HG02763 (cell line): ENCODE results near the gene PLB1.

Experiments used
- ATAC-seq: cut with Tn5 transposase; IDR thresholded peaks from one replicate; pipeline ENCODE4 v1.9.1; 2021; ENCODE audit warnings: mild to moderate bottlenecking, moderate library complexity; ENCODE audit not compliant: unreplicated experiment

Gene PLB1

DNA sequence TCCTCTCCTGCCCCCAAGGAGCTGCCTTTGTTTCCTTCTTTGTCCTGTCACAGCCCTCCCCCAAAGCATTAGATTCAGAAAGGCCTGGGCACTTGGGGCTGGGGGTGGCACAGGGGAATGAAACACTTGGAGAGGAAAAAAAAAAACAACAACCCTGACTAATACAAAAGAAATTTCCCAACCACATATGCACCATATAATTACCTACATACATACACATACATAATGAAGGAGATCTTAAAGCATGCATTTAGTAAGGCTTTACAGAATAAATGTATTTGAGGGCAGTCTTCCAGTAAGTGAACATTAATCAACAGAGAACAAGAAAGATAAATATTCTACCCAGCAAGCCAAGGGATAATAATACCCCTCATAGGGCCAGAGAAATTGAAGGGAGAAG, 185.7 kb downstream of the PLB1 start:
- no peak for ATAC-seq

DNA sequence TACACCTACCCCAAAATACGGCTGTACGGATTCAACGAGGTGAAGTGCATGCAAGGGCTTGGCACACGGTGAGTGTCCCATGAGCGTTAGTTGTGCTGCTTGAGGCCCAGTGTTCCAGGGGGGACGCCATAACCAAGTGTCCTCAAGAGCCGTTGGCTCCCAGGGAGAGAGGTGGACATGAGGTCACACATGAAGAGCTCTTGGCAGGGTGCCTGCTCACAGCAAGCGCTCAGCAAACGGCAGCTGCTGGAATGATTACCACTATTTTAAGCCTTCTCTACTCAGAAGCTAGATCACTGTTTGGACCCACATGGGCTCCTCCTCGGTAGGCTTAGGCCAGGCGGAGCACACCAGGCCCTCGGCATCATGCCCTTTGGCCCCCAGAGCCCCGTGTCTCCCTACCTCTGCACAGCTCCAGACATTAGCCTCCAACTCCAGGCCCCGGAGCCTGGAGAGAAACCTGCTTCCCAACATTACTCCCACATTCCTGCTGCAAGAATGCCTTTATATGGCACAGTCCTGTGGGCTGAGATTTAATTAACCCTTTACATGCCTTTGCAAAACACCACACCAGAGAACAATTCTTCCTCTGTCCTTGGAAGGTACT, 187.3 kb downstream of the PLB1 start:
- ATAC-seq, result no peak

DNA sequence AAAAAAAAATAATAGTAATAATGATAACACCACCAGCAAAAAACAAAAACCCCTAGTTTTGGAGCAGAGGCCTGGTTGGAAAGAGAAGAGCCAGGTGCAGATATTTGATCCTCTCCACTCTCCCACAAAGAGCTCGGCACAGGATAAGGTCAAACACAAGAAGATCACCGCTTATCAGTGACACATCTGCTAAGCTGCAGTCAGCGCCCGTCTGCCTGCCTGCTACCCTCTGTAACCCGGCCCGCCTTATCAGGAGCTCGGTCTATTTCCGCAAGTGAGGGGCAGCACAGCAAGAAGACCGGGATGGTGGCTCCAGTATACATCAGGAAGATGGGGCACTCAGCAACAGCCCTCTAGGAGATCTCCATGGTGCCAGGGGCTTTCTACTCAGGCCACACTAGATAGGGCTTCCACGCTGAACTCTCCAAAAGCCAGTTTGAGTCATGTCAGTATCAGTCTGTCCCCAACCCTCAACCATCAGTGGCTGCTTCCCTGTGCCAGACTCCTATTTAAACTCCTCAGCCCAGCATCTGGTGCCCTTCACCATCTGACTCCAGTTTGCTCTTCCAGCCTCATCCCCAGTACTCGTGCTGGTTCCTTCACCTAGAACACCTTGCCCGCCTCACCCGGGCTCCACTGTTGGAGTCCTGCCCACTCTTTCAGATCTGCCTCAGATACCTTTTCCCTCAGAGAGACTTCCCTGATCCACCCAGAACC, 188.4 kb downstream of the PLB1 start:
- ATAC-seq, result no peak

DNA sequence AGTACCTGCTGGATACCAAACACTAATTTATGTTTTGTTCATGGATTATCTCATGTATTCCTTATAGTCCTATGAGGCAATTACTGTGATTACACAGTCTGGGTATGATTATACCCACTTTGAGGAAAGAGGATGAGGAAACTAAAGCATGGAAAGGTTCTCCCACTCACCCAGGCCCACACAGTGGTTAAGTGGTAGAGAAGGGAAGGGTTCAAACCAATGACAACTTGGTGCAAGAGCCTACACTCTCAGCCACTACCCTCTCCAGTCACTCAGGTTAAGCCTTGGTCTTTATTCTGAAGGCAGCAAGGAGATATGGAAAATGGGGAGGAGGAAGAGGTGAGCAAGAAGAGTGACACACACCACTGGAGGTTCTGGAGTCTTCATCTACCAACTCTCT, 191.3 kb downstream of the PLB1 start:
- no peak for ATAC-seq

DNA sequence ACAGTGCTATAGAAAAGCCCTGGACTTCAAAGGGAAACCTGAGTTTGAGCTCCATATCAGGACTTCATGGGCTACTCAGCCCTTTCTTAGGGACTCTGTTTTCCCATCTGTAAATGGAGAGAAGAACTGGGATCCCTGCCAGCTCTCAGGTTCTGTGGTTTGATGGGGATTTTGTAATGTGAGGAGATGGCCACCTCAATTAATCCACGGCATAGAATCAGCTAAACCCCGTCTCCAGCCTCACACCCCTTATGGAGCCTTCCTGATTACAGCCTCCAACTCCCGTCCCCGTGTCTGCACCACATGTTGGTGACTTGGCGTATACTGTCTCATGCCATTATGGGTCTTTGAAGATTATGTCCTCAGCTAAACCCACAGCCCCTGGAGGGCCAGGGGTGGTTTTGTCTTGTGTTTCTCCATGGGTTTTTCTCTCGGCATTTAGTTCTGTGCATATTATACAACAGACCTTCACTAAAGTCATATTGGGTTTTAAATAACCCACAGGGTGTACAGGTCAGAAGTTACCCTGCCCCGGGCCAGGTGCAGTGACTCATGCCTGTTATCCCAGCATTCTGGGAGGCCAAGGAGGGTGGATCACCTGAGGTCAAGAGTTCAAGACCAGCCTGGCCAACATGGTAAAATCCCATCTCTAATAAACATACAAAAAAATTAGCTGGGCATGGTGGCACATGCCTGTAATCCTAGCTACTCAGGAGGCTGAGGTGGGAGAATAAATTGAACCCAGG, 192.0 kb downstream of the PLB1 start:
- no peak for ATAC-seq

DNA sequence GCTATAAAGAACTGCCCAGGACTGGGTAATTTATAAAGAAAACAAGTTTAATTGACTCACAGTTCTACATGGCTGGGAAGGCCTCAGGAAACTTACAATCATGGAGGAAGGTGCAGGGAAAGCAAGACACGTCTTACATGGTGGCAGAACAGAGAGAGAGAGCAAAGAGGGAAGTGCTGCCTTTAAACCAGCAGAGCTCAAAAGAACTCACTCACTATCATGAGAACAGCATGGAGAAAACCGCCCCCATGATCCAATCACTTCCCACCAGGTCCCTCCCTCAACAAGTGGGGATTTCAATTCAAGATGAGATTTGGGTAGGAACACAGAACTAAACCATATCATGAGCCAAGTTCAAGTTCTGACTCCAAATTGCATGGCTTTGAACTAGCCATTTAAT, 193.0 kb downstream of the PLB1 start:
- ATAC-seq, result no peak

DNA sequence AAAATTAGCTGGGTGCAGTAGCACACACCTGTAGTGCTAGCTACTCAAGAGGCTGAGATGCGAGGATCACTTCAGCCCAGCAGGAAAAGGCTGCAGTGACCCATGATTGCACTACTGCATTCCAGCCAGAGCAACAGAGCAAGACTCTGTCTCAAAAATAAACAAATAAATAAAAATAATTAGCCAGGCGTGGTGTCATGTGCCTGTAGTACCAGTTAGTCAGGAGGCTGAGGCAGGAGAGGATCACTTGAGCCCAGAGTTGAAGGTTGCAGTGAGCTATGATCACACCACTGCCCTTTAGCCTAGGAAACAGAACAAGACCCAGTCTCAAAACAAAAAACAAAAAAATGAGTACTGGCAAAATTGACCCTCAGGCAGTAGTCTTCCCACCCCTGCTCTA, 193.9 kb downstream of the PLB1 start:
- ATAC-seq, result no peak

DNA sequence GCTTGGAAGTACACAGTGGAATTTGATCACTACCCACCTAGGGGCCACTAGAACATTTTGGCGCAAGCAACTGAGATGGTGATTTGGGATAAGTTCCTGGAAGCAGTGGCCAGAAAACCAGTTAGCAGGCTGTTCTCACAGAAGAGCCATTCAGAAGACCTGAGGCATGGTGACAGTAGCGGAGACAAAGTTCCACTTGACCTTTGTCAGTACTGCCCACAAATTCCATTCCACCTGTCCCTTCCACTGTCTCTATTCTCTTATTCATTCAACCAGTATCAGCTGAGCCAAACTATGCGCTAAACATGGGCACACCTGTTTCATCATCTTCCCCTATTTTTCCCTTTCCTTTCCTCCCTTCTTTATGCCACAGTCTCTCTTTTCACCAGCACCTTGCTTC, 196.6 kb downstream of the PLB1 start:
- no peak for ATAC-seq

DNA sequence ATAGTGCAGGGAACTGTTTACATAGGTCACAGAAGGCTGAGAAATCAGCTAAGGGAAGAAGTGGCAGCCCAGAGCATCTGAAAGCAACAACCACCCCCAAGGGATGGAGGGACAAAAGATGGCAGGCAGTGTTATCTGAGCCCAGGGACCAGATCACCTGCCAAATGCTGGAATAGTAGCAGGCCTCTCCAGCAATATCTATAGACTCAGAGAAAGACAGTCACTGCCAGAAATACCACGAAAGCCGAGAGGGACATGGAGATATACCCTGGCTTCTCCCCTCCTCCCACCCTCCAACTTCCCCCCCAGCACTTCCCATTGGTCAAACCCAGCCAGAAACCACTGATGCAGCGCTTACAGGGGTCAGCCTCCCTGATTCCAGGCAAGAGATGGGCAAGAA, 197.4 kb downstream of the PLB1 start:
- ATAC-seq, result no peak
